SK-N-MC (cell line): ENCODE measurements around the gene LAMA3.

Source experiments
- DNase-seq: peaks from one replicate; pipeline ENCODE4 v3.0.0-alpha.2; 2011; ENCODE audit warnings: low read depth, low spot score
- H3K27ac ChIP-seq: fragments of 200-600 bp; sonication (generic); 2 replicates; pipeline ENCODE4 v1.5.1; 2016; ENCODE audit warnings: mixed run types
- H3K36me3 ChIP-seq: fragments of 200-600 bp; sonication (generic); 2 replicates; pipeline ENCODE4 v1.6.1; 2017; ENCODE audit warnings: antibody characterized with exemption, low read length, mixed read lengths; ENCODE audit not compliant: insufficient read depth
- H3K4me3 ChIP-seq: fragments of 200-600 bp; sonication (generic); 2 replicates; pipeline ENCODE4 v1.5.1; 2016
- H3K9ac ChIP-seq: fragments of 200-600 bp; sonication (generic); 2 replicates; pipeline ENCODE4 v1.8.0; 2017; ENCODE audit warnings: mixed run types, mixed read lengths; ENCODE audit not compliant: insufficient read length
- H3K9me3 ChIP-seq: fragments of 200-600 bp; sonication (generic); 2 replicates; pipeline ENCODE4 v1.6.1; 2017; ENCODE audit warnings: low read depth, mild to moderate bottlenecking, antibody characterized with exemption, low read length, moderate library complexity, mixed read lengths
- EZH2 ChIP-seq: fragments of 200-600 bp; sonication (generic); IDR thresholded peaks from one replicate; pipeline ENCODE4 v1.6.1; 2017; ENCODE audit warnings: antibody characterized with exemption
- FOXP2 ChIP-seq: optimal IDR thresholded peaks from 2 replicates; pipeline ENCODE3; 2011; ENCODE audit warnings: mild to moderate bottlenecking, moderate library complexity; ENCODE audit not compliant: insufficient read depth; ENCODE audit errors: extremely low read length, control extremely low read depth
- POLR2AphosphoS5 ChIP-seq: IDR thresholded peaks from 2 replicates; pipeline ENCODE4 v1.6.1; 2012; ENCODE audit warnings: mild to moderate bottlenecking, low read depth, low read length, borderline replicate concordance

LAMA3 gene

GRCh38 chr18:23847321-23847986, 158.2 kb downstream of the LAMA3 start:
- Histone ChIP-seq H3K36me3 (no peaks in the 10 kb centered on the region), H3K4me3 (no peak overlapping the region), H3K27ac (no peak overlapping the region), H3K9me3 (no peaks in the 10 kb centered on the region), H3K9ac (no peak overlapping the region)
- TF ChIP-seq POLR2AphosphoS5 (no peak), EZH2 (no peak), FOXP2 (no peak)
- DNase-seq, result no peak

- DNase-seq, result no peak
- Histone ChIP-seq H3K9me3 (no peaks in the 10 kb centered on the region), H3K36me3 (no peaks in the 10 kb centered on the region), H3K27ac (no peak overlapping the region), H3K4me3 (no peak overlapping the region), H3K9ac (no peak overlapping the region)
- no peak for TF ChIP-seq EZH2
These were observed 159.9 kb downstream of the LAMA3 start for GRCh38 chr18:23849141-23849540.

GRCh38 chr18:23850215-23850614, 161.0 kb downstream of the LAMA3 start:
- H3K36me3 ChIP-seq, result no peaks in the 10 kb centered on the region
- no peak overlapping the region for H3K4me3 ChIP-seq
- no peak for DNase-seq
- H3K9ac ChIP-seq, result no peak overlapping the region
- no peaks in the 10 kb centered on the region for H3K9me3 ChIP-seq
- no peak for TF ChIP-seq FOXP2
- no peak overlapping the region for H3K27ac ChIP-seq

GRCh38 chr18:23851470-23852002, 162.3 kb downstream of the LAMA3 start:
- Histone ChIP-seq H3K27ac (no peak overlapping the region), H3K4me3 (no peak overlapping the region), H3K36me3 (no peaks in the 10 kb centered on the region), H3K9ac (no peak overlapping the region), H3K9me3 (no peaks in the 10 kb centered on the region)
- no peak for DNase-seq
- TF ChIP-seq FOXP2 (no peak), POLR2AphosphoS5 (no peak), EZH2 (no peak)

GRCh38 chr18:23852236-23853045, 163.2 kb downstream of the LAMA3 start:
- H3K4me3 ChIP-seq, result no peak overlapping the region
- H3K36me3 ChIP-seq, result no peaks in the 10 kb centered on the region
- H3K9ac ChIP-seq, result no peak overlapping the region
- H3K9me3 ChIP-seq, result no peaks in the 10 kb centered on the region
- H3K27ac ChIP-seq, result no peak overlapping the region
- DNase-seq, result no peak
- TF ChIP-seq FOXP2, result no peak
- no peak for TF ChIP-seq POLR2AphosphoS5
- no peak for TF ChIP-seq EZH2

- no peak overlapping the region for H3K4me3 ChIP-seq
- TF ChIP-seq FOXP2, result no peak
- no peak for TF ChIP-seq POLR2AphosphoS5
- no peak for TF ChIP-seq EZH2
- H3K27ac ChIP-seq, result no peak overlapping the region
- H3K9ac ChIP-seq, result no peak overlapping the region
- no peaks in the 10 kb centered on the region for H3K36me3 ChIP-seq
- H3K9me3 ChIP-seq, result no peaks in the 10 kb centered on the region
- no peak for DNase-seq
These were observed 164.4 kb downstream of the LAMA3 start for GRCh38 chr18:23853448-23854195.

GRCh38 chr18:23855721-23856120, 166.5 kb downstream of the LAMA3 start:
- DNase-seq, result no peak
- Histone ChIP-seq H3K9ac (no peak overlapping the region), H3K9me3 (no peaks in the 10 kb centered on the region), H3K36me3 (no peaks in the 10 kb centered on the region), H3K27ac (no peak overlapping the region), H3K4me3 (no peak overlapping the region)
- TF ChIP-seq POLR2AphosphoS5 (no peak), FOXP2 (no peak), EZH2 (no peak)

GRCh38 chr18:23856466-23857163, 167.4 kb downstream of the LAMA3 start:
- Histone ChIP-seq H3K9me3 (no peaks in the 10 kb centered on the region), H3K27ac (no peak overlapping the region), H3K9ac (no peak overlapping the region), H3K36me3 (no peaks in the 10 kb centered on the region), H3K4me3 (no peak overlapping the region)
- TF ChIP-seq POLR2AphosphoS5, result no peak
- no peak for DNase-seq
